HEK293 (cell line): ENCODE data around the gene SZRD1.

Experiments used
- BCL11B ChIP-seq: fragments of 450-650 bp; formaldehyde crosslinking; IDR thresholded peaks from 2 replicates; pipeline ENCODE4 v1.5.1; 2016; ENCODE audit warnings: low read depth, missing biosample characterization, missing genetic modification characterization
- GLI4 ChIP-seq: fragments of 450-650 bp; formaldehyde crosslinking; IDR thresholded peaks from 2 replicates; pipeline ENCODE4 v1.5.1; 2016; ENCODE audit warnings: missing biosample characterization, missing genetic modification characterization
- GLIS1 ChIP-seq: fragments of 450-650 bp; formaldehyde crosslinking; IDR thresholded peaks from 2 replicates; pipeline ENCODE4 v1.5.1; 2016; ENCODE audit warnings: missing biosample characterization, missing genetic modification characterization
- SCRT2 ChIP-seq: fragments of 450-650 bp; formaldehyde crosslinking; IDR thresholded peaks from 2 replicates; pipeline ENCODE4 v1.5.1; 2016; ENCODE audit warnings: missing biosample characterization, missing genetic modification characterization
- SP2 ChIP-seq: fragments of 450-650 bp; formaldehyde crosslinking; IDR thresholded peaks from 2 replicates; pipeline ENCODE4 v1.5.1; 2016; ENCODE audit warnings: missing biosample characterization, missing genetic modification characterization
- TRIM28 ChIP-seq: IDR thresholded peaks from 2 replicates; pipeline ENCODE4 v1.6.1; 2011; ENCODE audit warnings: low read length, control low read depth, borderline replicate concordance
- ZBTB48 ChIP-seq: fragments of 450-650 bp; formaldehyde crosslinking; IDR thresholded peaks from 2 replicates; pipeline ENCODE4 v1.5.1; 2016; ENCODE audit warnings: missing biosample characterization, missing genetic modification characterization
- ZFP41 ChIP-seq: fragments of 450-650 bp; formaldehyde crosslinking; IDR thresholded peaks from 2 replicates; pipeline ENCODE4 v1.5.1; 2016; ENCODE audit warnings: missing biosample characterization, missing genetic modification characterization, borderline replicate concordance
- ZIC2 ChIP-seq: fragments of 450-650 bp; formaldehyde crosslinking; IDR thresholded peaks from 2 replicates; pipeline ENCODE4 v1.5.1; 2016; ENCODE audit warnings: missing biosample characterization, missing genetic modification characterization
- ZNF19 ChIP-seq: fragments of 450-650 bp; formaldehyde crosslinking; IDR thresholded peaks from 2 replicates; pipeline ENCODE4; 2016; ENCODE audit warnings: missing biosample characterization, missing genetic modification characterization, low read depth
- ZNF221 ChIP-seq: fragments of 450-650 bp; formaldehyde crosslinking; IDR thresholded peaks from 2 replicates; pipeline ENCODE4 v1.5.1; 2017; ENCODE audit warnings: missing biosample characterization, missing genetic modification characterization, borderline replicate concordance
- ZNF223 ChIP-seq: fragments of 450-650 bp; formaldehyde crosslinking; IDR thresholded peaks from 2 replicates; pipeline ENCODE4 v1.5.1; 2016; ENCODE audit warnings: missing biosample characterization, missing genetic modification characterization
- ZNF23 ChIP-seq: fragments of 450-650 bp; formaldehyde crosslinking; IDR thresholded peaks from 2 replicates; pipeline ENCODE4 v1.5.1; 2016; ENCODE audit warnings: missing biosample characterization, missing genetic modification characterization, borderline replicate concordance
- ZNF24 ChIP-seq: fragments of 450-650 bp; formaldehyde crosslinking; IDR thresholded peaks from 2 replicates; pipeline ENCODE4 v1.5.1; 2016; ENCODE audit warnings: missing biosample characterization, missing genetic modification characterization
- ZNF302 ChIP-seq: fragments of 450-650 bp; formaldehyde crosslinking; IDR thresholded peaks from 2 replicates; pipeline ENCODE4 v1.5.1; 2016; ENCODE audit warnings: missing biosample characterization, missing genetic modification characterization, low read depth
- ZNF37A ChIP-seq: fragments of 450-650 bp; IDR thresholded peaks from 2 replicates; pipeline ENCODE4 v1.5.1; 2018; ENCODE audit warnings: missing biosample characterization, missing genetic modification characterization
- ZNF561 ChIP-seq: fragments of 450-650 bp; IDR thresholded peaks from 2 replicates; pipeline ENCODE4 v1.5.1; 2018; ENCODE audit warnings: missing biosample characterization, missing genetic modification characterization, borderline replicate concordance
- ZNF621 ChIP-seq: fragments of 450-650 bp; formaldehyde crosslinking; IDR thresholded peaks from 2 replicates; pipeline ENCODE4 v1.5.1; 2017; ENCODE audit warnings: missing biosample characterization, missing genetic modification characterization
- ZNF623 ChIP-seq: fragments of 450-650 bp; formaldehyde crosslinking; IDR thresholded peaks from 2 replicates; pipeline ENCODE4 v1.5.1; 2016; ENCODE audit warnings: missing biosample characterization, missing genetic modification characterization
- ZNF626 ChIP-seq: fragments of 450-650 bp; sonication (Bioruptor Pico); formaldehyde crosslinking; IDR thresholded peaks from 2 replicates; pipeline ENCODE4 v1.5.1; 2018; ENCODE audit warnings: missing biosample characterization, missing genetic modification characterization, inconsistent platforms
- ZNF660 ChIP-seq: fragments of 450-650 bp; IDR thresholded peaks from 2 replicates; pipeline ENCODE4 v1.5.1; 2018; ENCODE audit warnings: missing biosample characterization, mild to moderate bottlenecking, missing genetic modification characterization
- ZNF670 ChIP-seq: fragments of 450-650 bp; formaldehyde crosslinking; IDR thresholded peaks from 2 replicates; pipeline ENCODE4 v1.5.1; 2016; ENCODE audit warnings: missing biosample characterization, missing genetic modification characterization, low read depth
- ZNF701 ChIP-seq: fragments of 450-650 bp; formaldehyde crosslinking; IDR thresholded peaks from 2 replicates; pipeline ENCODE4 v1.5.1; 2016; ENCODE audit warnings: missing biosample characterization, missing genetic modification characterization
- ZNF830 ChIP-seq: fragments of 450-650 bp; IDR thresholded peaks from 2 replicates; pipeline ENCODE4 v1.5.0; 2018; ENCODE audit warnings: missing biosample characterization, missing genetic modification characterization, low read depth, mild to moderate bottlenecking, moderate library complexity
- ZSCAN16 ChIP-seq: fragments of 450-650 bp; formaldehyde crosslinking; IDR thresholded peaks from 2 replicates; pipeline ENCODE4 v1.5.1; 2016; ENCODE audit warnings: missing biosample characterization, missing genetic modification characterization
- ZXDB ChIP-seq: fragments of 450-650 bp; formaldehyde crosslinking; IDR thresholded peaks from 2 replicates; pipeline ENCODE4 v1.5.1; 2016; ENCODE audit warnings: missing biosample characterization, missing genetic modification characterization
- TF ChIP-seq, protein P1 (sequence below): fragments of 450-650 bp; formaldehyde crosslinking; IDR thresholded peaks from 2 replicates; pipeline ENCODE4 v1.5.1; 2016; ENCODE audit warnings: missing biosample characterization, missing genetic modification characterization
- TF ChIP-seq, protein P2 (sequence below): fragments of 450-650 bp; formaldehyde crosslinking; IDR thresholded peaks from 2 replicates; pipeline ENCODE4 v1.5.1; 2016; ENCODE audit warnings: missing biosample characterization, missing genetic modification characterization, low read depth
- TF ChIP-seq, protein P3 (sequence below): fragments of 450-650 bp; formaldehyde crosslinking; IDR thresholded peaks from 2 replicates; pipeline ENCODE4 v1.5.1; 2017; ENCODE audit warnings: missing biosample characterization, missing genetic modification characterization
- TF ChIP-seq, protein P4 (sequence below): fragments of 450-650 bp; formaldehyde crosslinking; IDR thresholded peaks from 2 replicates; pipeline ENCODE4 v1.5.1; 2016; ENCODE audit warnings: missing biosample characterization, missing genetic modification characterization

The SZRD1 gene

DNA sequence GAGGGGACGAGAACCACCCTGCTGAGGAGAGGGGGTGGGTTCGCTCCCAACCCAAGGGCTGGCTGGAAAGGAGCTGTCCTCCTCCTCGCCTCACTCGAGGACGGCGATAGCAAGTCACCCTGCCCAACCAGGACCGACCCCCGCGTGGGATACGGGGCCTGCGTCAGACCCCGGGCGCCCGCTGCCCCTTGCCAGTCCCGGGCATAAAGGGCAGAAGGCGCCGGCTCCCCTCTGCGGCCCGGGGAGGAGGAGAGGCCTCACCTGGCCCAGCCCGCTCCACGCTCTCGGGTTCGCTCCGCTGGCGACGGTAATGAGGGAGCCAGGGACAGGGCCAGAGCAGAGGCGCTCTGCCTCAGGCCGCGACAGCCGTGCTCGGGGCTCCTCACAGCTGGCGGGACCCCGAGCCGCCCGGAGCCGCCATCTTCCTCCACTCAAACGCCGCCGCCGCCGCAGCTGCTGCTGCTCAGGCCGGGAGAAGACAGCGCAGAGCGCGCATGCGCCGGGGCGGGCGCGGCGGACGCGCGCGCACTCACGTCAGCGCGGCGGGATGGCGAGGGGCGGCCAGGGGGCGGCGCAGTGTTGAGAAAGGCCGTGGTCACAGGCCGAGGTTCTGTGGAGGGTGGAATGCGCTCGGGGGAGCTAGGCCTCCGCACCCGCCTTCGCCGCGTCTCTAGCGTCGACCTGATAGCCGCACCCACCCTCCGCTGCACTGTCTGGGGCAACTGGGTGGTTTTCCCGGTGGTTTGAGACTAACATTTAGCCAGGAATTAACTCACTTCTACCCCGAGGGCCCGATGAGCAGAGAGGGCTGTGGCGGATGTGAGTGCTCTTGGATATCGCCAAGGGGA lies 14.8 kb upstream of the SZRD1 start, which contains the start of gene FBXO42 (continued):
- TF ChIP-seq GLI4 (tag by site-specific recombination) (no peak), ZFP41 (tag by site-specific recombination) (no peak), ZNF24 (tag by site-specific recombination) (0 out of 2 replicates have a peak, but pooled peaks have one; percentile 34), ZBTB48 (tag by site-specific recombination) (peak; percentile 88; the same call in 1 of the 2 replicates), ZNF561 (tag by site-specific recombination) (peak; percentile 74; the same call in 1 of the 2 replicates), BCL11B (0 out of 2 replicates have a peak, but pooled peaks have one; percentile 12), ZNF660 (tag by site-specific recombination) (peak; percentile 86; the same call in 1 of the 2 replicates), TRIM28 (peak; percentile 62; the same call in 1 of the 2 replicates), ZNF621 (no peak), ZNF19 (tag by site-specific recombination) (no peak), ZNF670 (no peak), ZNF37A (tag by site-specific recombination) (no peak), ZNF221 (tag by site-specific recombination) (0 out of 2 replicates have a peak, but pooled peaks have one; percentile 52), ZIC2 (tag by site-specific recombination) (no peak), GLIS1 (tag by site-specific recombination) (0 out of 2 replicates have a peak, but pooled peaks have one; percentile 32), SP2 (peak; percentile 77), ZXDB (tag by site-specific recombination) (peak; percentile 40), ZNF701 (tag by site-specific recombination) (0 out of 2 replicates have a peak, but pooled peaks have one; percentile 19), ZNF623 (tag by site-specific recombination) (no peak), ZSCAN16 (tag by site-specific recombination) (no peak), SCRT2 (no peak), ZNF830 (tag by site-specific recombination) (no peak), ZNF23 (tag by site-specific recombination) (no peak), ZNF223 (no peak), ZNF302 (tag by site-specific recombination) (no peak), ZNF626 (tag by site-specific recombination) (no peak)
- TF ChIP-seq, protein P1, sequence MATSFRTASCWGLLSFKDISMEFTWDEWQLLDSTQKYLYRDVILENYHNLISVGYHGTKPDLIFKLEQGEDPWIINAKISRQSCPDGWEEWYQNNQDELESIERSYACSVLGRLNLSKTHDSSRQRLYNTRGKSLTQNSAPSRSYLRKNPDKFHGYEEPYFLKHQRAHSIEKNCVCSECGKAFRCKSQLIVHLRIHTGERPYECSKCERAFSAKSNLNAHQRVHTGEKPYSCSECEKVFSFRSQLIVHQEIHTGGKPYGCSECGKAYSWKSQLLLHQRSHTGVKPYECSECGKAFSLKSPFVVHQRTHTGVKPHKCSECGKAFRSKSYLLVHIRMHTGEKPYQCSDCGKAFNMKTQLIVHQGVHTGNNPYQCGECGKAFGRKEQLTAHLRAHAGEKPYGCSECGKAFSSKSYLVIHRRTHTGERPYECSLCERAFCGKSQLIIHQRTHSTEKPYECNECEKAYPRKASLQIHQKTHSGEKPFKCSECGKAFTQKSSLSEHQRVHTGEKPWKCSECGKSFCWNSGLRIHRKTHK (tag by site-specific recombination) = no peak
- TF ChIP-seq, protein P2, sequence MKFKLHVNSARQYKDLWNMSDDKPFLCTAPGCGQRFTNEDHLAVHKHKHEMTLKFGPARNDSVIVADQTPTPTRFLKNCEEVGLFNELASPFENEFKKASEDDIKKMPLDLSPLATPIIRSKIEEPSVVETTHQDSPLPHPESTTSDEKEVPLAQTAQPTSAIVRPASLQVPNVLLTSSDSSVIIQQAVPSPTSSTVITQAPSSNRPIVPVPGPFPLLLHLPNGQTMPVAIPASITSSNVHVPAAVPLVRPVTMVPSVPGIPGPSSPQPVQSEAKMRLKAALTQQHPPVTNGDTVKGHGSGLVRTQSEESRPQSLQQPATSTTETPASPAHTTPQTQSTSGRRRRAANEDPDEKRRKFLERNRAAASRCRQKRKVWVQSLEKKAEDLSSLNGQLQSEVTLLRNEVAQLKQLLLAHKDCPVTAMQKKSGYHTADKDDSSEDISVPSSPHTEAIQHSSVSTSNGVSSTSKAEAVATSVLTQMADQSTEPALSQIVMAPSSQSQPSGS (tag by site-specific recombination) = no peak
- TF ChIP-seq, protein P3, sequence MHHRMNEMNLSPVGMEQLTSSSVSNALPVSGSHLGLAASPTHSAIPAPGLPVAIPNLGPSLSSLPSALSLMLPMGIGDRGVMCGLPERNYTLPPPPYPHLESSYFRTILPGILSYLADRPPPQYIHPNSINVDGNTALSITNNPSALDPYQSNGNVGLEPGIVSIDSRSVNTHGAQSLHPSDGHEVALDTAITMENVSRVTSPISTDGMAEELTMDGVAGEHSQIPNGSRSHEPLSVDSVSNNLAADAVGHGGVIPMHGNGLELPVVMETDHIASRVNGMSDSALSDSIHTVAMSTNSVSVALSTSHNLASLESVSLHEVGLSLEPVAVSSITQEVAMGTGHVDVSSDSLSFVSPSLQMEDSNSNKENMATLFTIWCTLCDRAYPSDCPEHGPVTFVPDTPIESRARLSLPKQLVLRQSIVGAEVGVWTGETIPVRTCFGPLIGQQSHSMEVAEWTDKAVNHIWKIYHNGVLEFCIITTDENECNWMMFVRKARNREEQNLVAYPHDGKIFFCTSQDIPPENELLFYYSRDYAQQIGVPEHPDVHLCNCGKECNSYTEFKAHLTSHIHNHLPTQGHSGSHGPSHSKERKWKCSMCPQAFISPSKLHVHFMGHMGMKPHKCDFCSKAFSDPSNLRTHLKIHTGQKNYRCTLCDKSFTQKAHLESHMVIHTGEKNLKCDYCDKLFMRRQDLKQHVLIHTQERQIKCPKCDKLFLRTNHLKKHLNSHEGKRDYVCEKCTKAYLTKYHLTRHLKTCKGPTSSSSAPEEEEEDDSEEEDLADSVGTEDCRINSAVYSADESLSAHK (tag by site-specific recombination) = 0 out of 2 replicates have a peak, but pooled peaks have one; percentile 15
- TF ChIP-seq, protein P4, sequence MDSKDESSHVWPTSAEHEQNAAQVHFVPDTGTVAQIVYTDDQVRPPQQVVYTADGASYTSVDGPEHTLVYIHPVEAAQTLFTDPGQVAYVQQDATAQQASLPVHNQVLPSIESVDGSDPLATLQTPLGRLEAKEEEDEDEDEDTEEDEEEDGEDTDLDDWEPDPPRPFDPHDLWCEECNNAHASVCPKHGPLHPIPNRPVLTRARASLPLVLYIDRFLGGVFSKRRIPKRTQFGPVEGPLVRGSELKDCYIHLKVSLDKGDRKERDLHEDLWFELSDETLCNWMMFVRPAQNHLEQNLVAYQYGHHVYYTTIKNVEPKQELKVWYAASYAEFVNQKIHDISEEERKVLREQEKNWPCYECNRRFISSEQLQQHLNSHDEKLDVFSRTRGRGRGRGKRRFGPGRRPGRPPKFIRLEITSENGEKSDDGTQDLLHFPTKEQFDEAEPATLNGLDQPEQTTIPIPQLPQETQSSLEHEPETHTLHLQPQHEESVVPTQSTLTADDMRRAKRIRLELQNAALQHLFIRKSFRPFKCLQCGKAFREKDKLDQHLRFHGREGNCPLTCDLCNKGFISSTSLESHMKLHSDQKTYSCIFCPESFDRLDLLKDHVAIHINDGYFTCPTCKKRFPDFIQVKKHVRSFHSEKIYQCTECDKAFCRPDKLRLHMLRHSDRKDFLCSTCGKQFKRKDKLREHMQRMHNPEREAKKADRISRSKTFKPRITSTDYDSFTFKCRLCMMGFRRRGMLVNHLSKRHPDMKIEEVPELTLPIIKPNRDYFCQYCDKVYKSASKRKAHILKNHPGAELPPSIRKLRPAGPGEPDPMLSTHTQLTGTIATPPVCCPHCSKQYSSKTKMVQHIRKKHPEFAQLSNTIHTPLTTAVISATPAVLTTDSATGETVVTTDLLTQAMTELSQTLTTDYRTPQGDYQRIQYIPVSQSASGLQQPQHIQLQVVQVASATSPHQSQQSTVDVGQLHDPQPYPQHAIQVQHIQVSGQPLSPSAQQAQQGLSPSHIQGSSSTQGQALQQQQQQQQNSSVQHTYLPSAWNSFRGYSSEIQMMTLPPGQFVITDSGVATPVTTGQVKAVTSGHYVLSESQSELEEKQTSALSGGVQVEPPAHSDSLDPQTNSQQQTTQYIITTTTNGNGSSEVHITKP (tag by site-specific recombination) = peak; percentile 89
